ENCODE measurements around the gene STS.

- no peak for TF ChIP-seq POLR2A (IDR thresholded peaks at IDR 0.05)
- TF ChIP-seq, protein P1, sequence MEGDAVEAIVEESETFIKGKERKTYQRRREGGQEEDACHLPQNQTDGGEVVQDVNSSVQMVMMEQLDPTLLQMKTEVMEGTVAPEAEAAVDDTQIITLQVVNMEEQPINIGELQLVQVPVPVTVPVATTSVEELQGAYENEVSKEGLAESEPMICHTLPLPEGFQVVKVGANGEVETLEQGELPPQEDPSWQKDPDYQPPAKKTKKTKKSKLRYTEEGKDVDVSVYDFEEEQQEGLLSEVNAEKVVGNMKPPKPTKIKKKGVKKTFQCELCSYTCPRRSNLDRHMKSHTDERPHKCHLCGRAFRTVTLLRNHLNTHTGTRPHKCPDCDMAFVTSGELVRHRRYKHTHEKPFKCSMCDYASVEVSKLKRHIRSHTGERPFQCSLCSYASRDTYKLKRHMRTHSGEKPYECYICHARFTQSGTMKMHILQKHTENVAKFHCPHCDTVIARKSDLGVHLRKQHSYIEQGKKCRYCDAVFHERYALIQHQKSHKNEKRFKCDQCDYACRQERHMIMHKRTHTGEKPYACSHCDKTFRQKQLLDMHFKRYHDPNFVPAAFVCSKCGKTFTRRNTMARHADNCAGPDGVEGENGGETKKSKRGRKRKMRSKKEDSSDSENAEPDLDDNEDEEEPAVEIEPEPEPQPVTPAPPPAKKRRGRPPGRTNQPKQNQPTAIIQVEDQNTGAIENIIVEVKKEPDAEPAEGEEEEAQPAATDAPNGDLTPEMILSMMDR (IDR thresholded peaks at IDR 0.05): no peak
Observed at GRCh38 chrX:7156879-7157278, 9.4 kb downstream of the STS start.

Data from body of pancreas (tissue), 4 donors.